Liver (tissue), 9 donors: ENCODE data around the gene CD7. TPM values are rescaled to one million over a fixed set of nuclear protein-coding genes. Genes with fewer than 3 reads are reported as not detected.
A peak's percentile ranks its signal among the peaks of the same experiment; 100 is the strongest.

Experiments used
- DNase-seq: peaks from one replicate; pipeline ENCODE4 v3.0.0-alpha.2; 2017; ENCODE audit warnings: low spot score
- H3K27ac ChIP-seq, 2 donors: one replicate each; pipeline ENCODE4 v1.7.0; 2013; ENCODE audit warnings: inconsistent platforms in 2 of 2, low read length in 2 of 2, control low read depth in 1 of 2, low read depth in 1 of 2, mild to moderate bottlenecking in 1 of 2
- H3K27me3 ChIP-seq, 4 donors: one replicate each; pipeline versions ENCODE4 v1.6.1 to v1.7.0; 2013; ENCODE audit warnings: low read length in 3 of 4, inconsistent platforms in 1 of 4, mild to moderate bottlenecking in 1 of 4, moderate library complexity in 1 of 4; ENCODE audit not compliant: control insufficient read depth in 4 of 4, insufficient read depth in 4 of 4
- H3K36me3 ChIP-seq, 4 donors: one replicate each; pipeline versions ENCODE4 v1.6.1 to v1.7.0; 2013; ENCODE audit warnings: low read length in 3 of 4, mild to moderate bottlenecking in 3 of 4, low read depth in 1 of 4, moderate library complexity in 1 of 4; ENCODE audit not compliant: control insufficient read depth in 4 of 4, insufficient read depth in 3 of 4
- H3K4me1 ChIP-seq, 4 donors: one replicate each; pipeline versions ENCODE4 v1.6.1 to v1.7.0; 2013; ENCODE audit warnings: low read length in 3 of 4, mild to moderate bottlenecking in 3 of 4, moderate library complexity in 1 of 4; ENCODE audit not compliant: control insufficient read depth in 4 of 4, insufficient read depth in 4 of 4
- H3K4me3 ChIP-seq, 3 donors: one replicate each; pipeline versions ENCODE4 v1.6.1 to v1.7.0; 2013; ENCODE audit warnings: low read length in 3 of 3, control low read depth in 1 of 3, low read depth in 1 of 3, mild to moderate bottlenecking in 1 of 3
- H3K9ac ChIP-seq, 2 donors: one replicate each; pipeline ENCODE4 v1.7.0; 2013; ENCODE audit warnings: low read length in 2 of 2, mild to moderate bottlenecking in 2 of 2, moderate library complexity in 2 of 2, control low read depth in 1 of 2, low read depth in 1 of 2
- H3K9me3 ChIP-seq, 4 donors: one replicate each; pipeline versions ENCODE4 v1.6.1 to v1.7.0; 2013; ENCODE audit warnings: low read length in 3 of 4; ENCODE audit not compliant: control insufficient read depth in 4 of 4
- ATF3 ChIP-seq: IDR thresholded peaks from 2 replicates; pipeline ENCODE4 v1.6.1; 2016; ENCODE audit warnings: antibody characterized with exemption
- CTCF ChIP-seq: fragments of 150-350 bp; IDR thresholded peaks from 2 replicates; pipeline ENCODE4 v1.5.1; 2017; ENCODE audit warnings: improper control_type of control experiment, low read depth, low read length; ENCODE audit not compliant: missing input control
- EGR1 ChIP-seq, 2 donors: IDR thresholded peaks; 2 replicates each; pipeline ENCODE4 v1.6.1; 2016 to 2018; ENCODE audit warnings: antibody characterized with exemption in 2 of 2, low read depth in 2 of 2
- FOXA1 ChIP-seq: IDR thresholded peaks from 2 replicates; pipeline ENCODE4 v1.6.1; 2016; ENCODE audit warnings: antibody characterized with exemption
- FOXA2 ChIP-seq: IDR thresholded peaks from 2 replicates; pipeline ENCODE4 v1.6.1; 2016; ENCODE audit warnings: antibody characterized with exemption
- GABPA ChIP-seq, 2 donors: IDR thresholded peaks in 1 of 2; conservative IDR thresholded peaks in 1 of 2; 2 replicates each; pipeline ENCODE4 v1.6.1; 2016; ENCODE audit warnings: antibody characterized with exemption in 2 of 2, mild to moderate bottlenecking in 1 of 2, moderate library complexity in 1 of 2
- HNF4G ChIP-seq: IDR thresholded peaks from 2 replicates; pipeline ENCODE4 v1.6.1; 2016; ENCODE audit warnings: antibody characterized with exemption
- JUND ChIP-seq, 2 donors: IDR thresholded peaks; 2 replicates each; pipeline ENCODE4 v1.6.1; 2016; ENCODE audit warnings: antibody characterized with exemption in 2 of 2
- MAX ChIP-seq: IDR thresholded peaks from 2 replicates; pipeline ENCODE4 v1.6.1; 2016; ENCODE audit warnings: antibody characterized with exemption
- NR2F2 ChIP-seq: IDR thresholded peaks from 2 replicates; pipeline ENCODE4 v1.6.1; 2016; ENCODE audit warnings: antibody characterized with exemption
- RAD21 ChIP-seq, 2 donors: IDR thresholded peaks; 2 replicates each; pipeline ENCODE4 v1.6.1; 2016; ENCODE audit warnings: antibody characterized with exemption in 2 of 2, mild to moderate bottlenecking in 2 of 2
- REST ChIP-seq: IDR thresholded peaks from 2 replicates; pipeline ENCODE4 v1.6.1; 2016; ENCODE audit warnings: antibody characterized with exemption, mild to moderate bottlenecking
- RXRA ChIP-seq, 2 donors: IDR thresholded peaks; 2 replicates each; pipeline ENCODE4 v1.6.1; 2017 to 2018; ENCODE audit warnings: antibody characterized with exemption in 2 of 2, mild to moderate bottlenecking in 1 of 2
- SP1 ChIP-seq: IDR thresholded peaks from 2 replicates; pipeline ENCODE4 v1.6.1; 2018; ENCODE audit warnings: antibody characterized with exemption, mild to moderate bottlenecking
- TAF1 ChIP-seq: conservative IDR thresholded peaks from 2 replicates; pipeline ENCODE4 v1.6.1; 2016; ENCODE audit warnings: antibody characterized with exemption, mild to moderate bottlenecking
- YY1 ChIP-seq: IDR thresholded peaks from 2 replicates; pipeline ENCODE4 v1.6.1; 2016; ENCODE audit warnings: antibody characterized with exemption, mild to moderate bottlenecking
- WGBS: extraction: QIAGEN DNeasy Blood & Tissue Kit; methylation state at CpG from one replicate; pipeline ENCODE4 v1.1.7; 2013; 5-methylcytosine and 5-hydroxymethylcytosine counted together
- polyA plus RNA-seq, 2 donors: library from polyadenylated mRNA; stranded (reverse) in 1 of 2; unstranded in 1 of 2; fragments of 200-250 nt in 1 of 2; fragments of >200 nt in 1 of 2; fragmentation: Nextera tagmentation in 1 of 2; extraction: Ambion mirVana in 1 of 2; gene quantifications; one replicate each; pipeline versions ENCODE4 v1.2.1 to v1.2.3, GENCODE V29; 2013 to 2015
- total RNA-seq, 2 donors: library from RNA; depleted of rRNA; stranded (reverse); fragments of >200 nt; gene quantifications; one replicate each; pipeline ENCODE4 v1.2.3, GENCODE V29; 2014
- donor health status: healthy.
- donor health status: healthy.
- donor health status: healthy.
- donor health status: healthy.
- donor health status: healthy.

Gene CD7
- total and polyA plus RNA-seq, 4 donors, result 1.0 to 1.5 (median 1.4) TPM

- WGBS, result 47% methylated on average over 32 of the region's 32 CpGs
- H3K9me3 ChIP-seq, result no peaks in the 10 kb centered on the region
- no peaks in the 10 kb centered on the region for H3K27me3 ChIP-seq
- peak overlapping the region in 1 of 2 donors; percentile 11 for H3K27ac ChIP-seq
- TF ChIP-seq TAF1 (no peak), JUND (IDR thresholded peaks at IDR 0.05) (peak in 1 of 2 donors; percentile 17), SP1 (no peak), EGR1 (IDR thresholded peaks at IDR 0.05; ENCODE audit: low read depth in 2 of 2) (no peak), RAD21 (IDR thresholded peaks at IDR 0.05) (no peak)
- H3K36me3 ChIP-seq, result no peaks in the 10 kb centered on the region
- H3K4me3 ChIP-seq, result peak overlapping the region in 1 of 3 donors; percentile 48
- H3K4me1 ChIP-seq, result peaks cover 8 to 50% (median 32%) of the 10 kb centered on the region in 4 donors
- no peak overlapping the region for H3K9ac ChIP-seq
- no peak for DNase-seq
Measured at GRCh38 chr17:82332669-82333278, 15.4 kb upstream of the CD7 start.

- H3K27ac ChIP-seq, result no peak overlapping the region
- 86% methylated on average over 25 of the region's 25 CpGs for WGBS
- no peaks in the 10 kb centered on the region for H3K9me3 ChIP-seq
- peaks cover 15 to 63% (median 40%) of the 10 kb centered on the region in 4 donors for H3K4me1 ChIP-seq
- no peak overlapping the region for H3K4me3 ChIP-seq
- H3K36me3 ChIP-seq, result no peaks in the 10 kb centered on the region
- no peak overlapping the region for H3K9ac ChIP-seq
- no peak for DNase-seq
- H3K27me3 ChIP-seq, result no peaks in the 10 kb centered on the region
- no peak for TF ChIP-seq REST
Measured at GRCh38 chr17:82331345-82331939, 14.0 kb upstream of the CD7 start.

- DNase-seq, result peak; percentile 67
- 65% methylated on average over 28 of the region's 28 CpGs for WGBS
- H3K4me1 ChIP-seq, result peaks cover 20 to 70% (median 46%) of the 10 kb centered on the region in 4 donors
- H3K27ac ChIP-seq, result no peak overlapping the region
- H3K4me3 ChIP-seq, result no peak overlapping the region
- H3K27me3 ChIP-seq, result no peaks in the 10 kb centered on the region
- H3K9me3 ChIP-seq, result no peaks in the 10 kb centered on the region
- H3K9ac ChIP-seq, result no peak overlapping the region
- H3K36me3 ChIP-seq, result no peaks in the 10 kb centered on the region
- TF ChIP-seq HNF4G (no peak), GABPA (IDR thresholded peaks at IDR 0.05 in 1 of 2, conservative IDR thresholded peaks at IDR 0.05 in 1 of 2) (no peak), FOXA1 (no peak), RXRA (IDR thresholded peaks at IDR 0.05) (no peak), ATF3 (no peak), REST (no peak), TAF1 (no peak), SP1 (no peak), YY1 (no peak), FOXA2 (no peak), MAX (no peak), JUND (IDR thresholded peaks at IDR 0.05) (no peak), CTCF (no peak), NR2F2 (no peak)
Measured at GRCh38 chr17:82330322-82331239, 13.2 kb upstream of the CD7 start.
